MM.1S (cell line): ENCODE data around the gene PPM1H.

Experiments
- EZH2 ChIP-seq: fragments of 300-600 bp; sonication (generic); optimal IDR thresholded peaks from 2 replicates; pipeline ENCODE3; 2017; ENCODE audit warnings: low read depth, mild to moderate bottlenecking, antibody characterized with exemption, low read length, mixed read lengths
- EZH2phosphoT487 ChIP-seq: fragments of 300-600 bp; sonication (generic); IDR thresholded peaks from 2 replicates; pipeline ENCODE4 v1.6.1; 2018; ENCODE audit warnings: antibody characterized with exemption, low read length
- TF ChIP-seq, protein P1 (sequence below): fragments of 300-600 bp; sonication (generic); IDR thresholded peaks from 2 replicates; pipeline ENCODE4 v1.5.1; 2016; ENCODE audit warnings: antibody characterized with exemption, low read length, mixed read lengths

DNA sequence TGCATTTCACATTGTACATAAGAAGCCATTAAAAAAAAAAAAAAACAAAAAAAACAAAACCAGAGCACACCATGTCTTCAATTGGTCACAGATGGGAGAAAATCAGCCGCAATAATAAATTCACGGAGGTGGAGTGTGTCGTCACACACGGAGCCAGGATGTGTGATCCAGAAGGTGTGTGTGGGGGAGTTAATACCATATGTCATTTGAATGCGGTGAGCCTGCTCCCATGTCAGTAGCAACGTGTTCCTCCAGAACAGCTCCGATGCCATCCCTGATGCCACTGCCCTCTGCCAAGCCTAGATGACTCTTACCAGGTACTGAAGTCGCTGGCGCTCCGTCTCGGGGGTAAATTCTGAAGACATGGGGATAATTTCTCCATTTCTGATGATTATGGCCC lies 197.8 kb downstream of the PPM1H start:
- TF ChIP-seq, protein P1, sequence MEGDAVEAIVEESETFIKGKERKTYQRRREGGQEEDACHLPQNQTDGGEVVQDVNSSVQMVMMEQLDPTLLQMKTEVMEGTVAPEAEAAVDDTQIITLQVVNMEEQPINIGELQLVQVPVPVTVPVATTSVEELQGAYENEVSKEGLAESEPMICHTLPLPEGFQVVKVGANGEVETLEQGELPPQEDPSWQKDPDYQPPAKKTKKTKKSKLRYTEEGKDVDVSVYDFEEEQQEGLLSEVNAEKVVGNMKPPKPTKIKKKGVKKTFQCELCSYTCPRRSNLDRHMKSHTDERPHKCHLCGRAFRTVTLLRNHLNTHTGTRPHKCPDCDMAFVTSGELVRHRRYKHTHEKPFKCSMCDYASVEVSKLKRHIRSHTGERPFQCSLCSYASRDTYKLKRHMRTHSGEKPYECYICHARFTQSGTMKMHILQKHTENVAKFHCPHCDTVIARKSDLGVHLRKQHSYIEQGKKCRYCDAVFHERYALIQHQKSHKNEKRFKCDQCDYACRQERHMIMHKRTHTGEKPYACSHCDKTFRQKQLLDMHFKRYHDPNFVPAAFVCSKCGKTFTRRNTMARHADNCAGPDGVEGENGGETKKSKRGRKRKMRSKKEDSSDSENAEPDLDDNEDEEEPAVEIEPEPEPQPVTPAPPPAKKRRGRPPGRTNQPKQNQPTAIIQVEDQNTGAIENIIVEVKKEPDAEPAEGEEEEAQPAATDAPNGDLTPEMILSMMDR, result no peak
- TF ChIP-seq EZH2, result no peak
- TF ChIP-seq EZH2phosphoT487, result no peak
